ENCODE data around the gene NOL9. TPM values are rescaled to one million over a fixed set of nuclear protein-coding genes. Genes with fewer than 3 reads are reported as not detected.

The NOL9 gene
- polyA plus RNA-seq, 1 of the 3 experiments (the other 2 are of a cell fraction), result 7.1 TPM

DNA sequence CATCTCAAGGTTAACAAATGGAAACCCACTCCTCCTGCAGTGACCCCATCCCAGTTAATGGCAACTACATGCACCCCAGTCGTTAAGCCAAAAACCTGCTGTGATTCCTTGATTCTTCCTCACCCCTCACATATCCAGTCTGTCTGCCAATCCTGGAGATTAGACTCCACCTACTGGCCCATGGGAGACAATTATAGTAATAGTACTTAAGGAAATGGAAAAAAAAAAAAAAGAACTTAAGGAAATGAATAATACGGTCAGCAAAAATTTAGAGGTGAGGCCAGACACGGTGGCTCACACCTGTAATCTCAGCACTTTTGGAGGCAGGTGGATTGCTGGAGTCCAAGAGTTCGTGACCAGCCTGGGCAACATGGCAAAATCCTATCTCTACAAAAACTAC is 7.0 kb downstream of the NOL9 start:
- ChIA-PET POLR2A (no interaction called here), CTCF (interaction anchor here (1.1 to 1.8 kb wide), 3 partner anchors 24 to 57 kb away, joined by 4 read pairs; no protein-coding TSS in a partner anchor)
- Histone ChIP-seq H3K27ac (ENCODE audit: low read depth in 2 of 2, low read length in 1 of 2) (0 out of 4 replicates have a peak overlapping the region, but pooled peaks of 1 of the 2 experiments have one; percentile 85), H3F3A (replicated peaks; ENCODE audit: insufficient read depth) (peaks cover 29% of the 10 kb centered on the region), H3K9me2 (no peaks in the 10 kb centered on the region), H4K20me1 (ENCODE audit: insufficient read depth) (no peaks in the 10 kb centered on the region), H3K4me3 (ENCODE audit: low read depth in 2 of 2, low read length in 1 of 2) (no peak overlapping the region), H3K9ac (no peak overlapping the region), H3K9me3 (no peaks in the 10 kb centered on the region), H3K4me1 (ENCODE audit: control insufficient read depth in 1 of 2, insufficient read depth in 2 of 2, low read depth in 1 of 2, low read length in 1 of 2) (0 out of 4 replicates have a peak, but pooled peaks cover 0 to 7% of the 10 kb centered on the region in 2 experiments), H3K79me2 (ENCODE audit: insufficient read depth) (peaks cover 24% of the 10 kb centered on the region; the same call in 1 of the 2 replicates), H2AFZ (ENCODE audit: low read depth) (no peak overlapping the region), H3K27me3 (ENCODE audit: insufficient read depth) (no peaks in the 10 kb centered on the region), H3K36me3 (replicated peaks in 1 of 2; ENCODE audit: control insufficient read depth in 1 of 2, insufficient read depth in 2 of 2, low read length in 1 of 2) (peaks cover 31 to 36% of the 10 kb centered on the region in 2 experiments), H3K4me2 (no peak overlapping the region)
- no peak for DNase-seq
- WGBS (ENCODE audit: low lambda C conversion rate), result 65% methylated on average over 4 of the region's 4 CpGs
- TF ChIP-seq POLR2AphosphoS5 (IDR thresholded peaks at IDR 0.05; ENCODE audit: low read depth, low read length), result no peak
- TF ChIP-seq, protein P1, sequence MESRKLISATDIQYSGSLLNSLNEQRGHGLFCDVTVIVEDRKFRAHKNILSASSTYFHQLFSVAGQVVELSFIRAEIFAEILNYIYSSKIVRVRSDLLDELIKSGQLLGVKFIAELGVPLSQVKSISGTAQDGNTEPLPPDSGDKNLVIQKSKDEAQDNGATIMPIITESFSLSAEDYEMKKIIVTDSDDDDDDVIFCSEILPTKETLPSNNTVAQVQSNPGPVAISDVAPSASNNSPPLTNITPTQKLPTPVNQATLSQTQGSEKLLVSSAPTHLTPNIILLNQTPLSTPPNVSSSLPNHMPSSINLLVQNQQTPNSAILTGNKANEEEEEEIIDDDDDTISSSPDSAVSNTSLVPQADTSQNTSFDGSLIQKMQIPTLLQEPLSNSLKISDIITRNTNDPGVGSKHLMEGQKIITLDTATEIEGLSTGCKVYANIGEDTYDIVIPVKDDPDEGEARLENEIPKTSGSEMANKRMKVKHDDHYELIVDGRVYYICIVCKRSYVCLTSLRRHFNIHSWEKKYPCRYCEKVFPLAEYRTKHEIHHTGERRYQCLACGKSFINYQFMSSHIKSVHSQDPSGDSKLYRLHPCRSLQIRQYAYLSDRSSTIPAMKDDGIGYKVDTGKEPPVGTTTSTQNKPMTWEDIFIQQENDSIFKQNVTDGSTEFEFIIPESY (IDR thresholded peaks at IDR 0.05; ENCODE audit: borderline replicate concordance, low read depth), result no peak
- TF ChIP-seq, protein P2, sequence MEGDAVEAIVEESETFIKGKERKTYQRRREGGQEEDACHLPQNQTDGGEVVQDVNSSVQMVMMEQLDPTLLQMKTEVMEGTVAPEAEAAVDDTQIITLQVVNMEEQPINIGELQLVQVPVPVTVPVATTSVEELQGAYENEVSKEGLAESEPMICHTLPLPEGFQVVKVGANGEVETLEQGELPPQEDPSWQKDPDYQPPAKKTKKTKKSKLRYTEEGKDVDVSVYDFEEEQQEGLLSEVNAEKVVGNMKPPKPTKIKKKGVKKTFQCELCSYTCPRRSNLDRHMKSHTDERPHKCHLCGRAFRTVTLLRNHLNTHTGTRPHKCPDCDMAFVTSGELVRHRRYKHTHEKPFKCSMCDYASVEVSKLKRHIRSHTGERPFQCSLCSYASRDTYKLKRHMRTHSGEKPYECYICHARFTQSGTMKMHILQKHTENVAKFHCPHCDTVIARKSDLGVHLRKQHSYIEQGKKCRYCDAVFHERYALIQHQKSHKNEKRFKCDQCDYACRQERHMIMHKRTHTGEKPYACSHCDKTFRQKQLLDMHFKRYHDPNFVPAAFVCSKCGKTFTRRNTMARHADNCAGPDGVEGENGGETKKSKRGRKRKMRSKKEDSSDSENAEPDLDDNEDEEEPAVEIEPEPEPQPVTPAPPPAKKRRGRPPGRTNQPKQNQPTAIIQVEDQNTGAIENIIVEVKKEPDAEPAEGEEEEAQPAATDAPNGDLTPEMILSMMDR (IDR thresholded peaks at IDR 0.05), result peak; percentile 39
- peak; percentile 28; the same call in 1 of the 2 replicates for TF ChIP-seq RAD21 (IDR thresholded peaks at IDR 0.05; ENCODE audit: low read length)

DNA sequence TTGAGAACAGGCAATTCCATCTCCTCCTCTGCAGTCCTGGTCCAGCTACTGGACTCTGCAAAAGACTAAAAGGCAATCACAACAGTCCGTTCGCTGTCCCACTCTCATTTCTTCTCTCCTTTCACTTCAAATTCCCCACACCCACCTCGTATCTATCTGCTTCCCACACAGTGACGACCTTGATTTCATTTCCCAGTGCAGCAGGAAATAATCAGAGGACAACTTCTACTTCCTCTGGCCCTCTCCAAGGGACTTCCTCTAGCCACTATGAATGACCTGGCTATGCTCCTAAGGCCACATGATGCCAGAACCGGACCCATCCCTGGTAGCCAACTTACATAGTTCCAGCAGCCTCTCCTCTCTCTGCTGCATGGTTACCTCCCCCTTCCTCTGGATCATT is 8.0 kb downstream of the NOL9 start:
- Histone ChIP-seq H4K20me1 (ENCODE audit: insufficient read depth) (no peaks in the 10 kb centered on the region), H3K36me3 (replicated peaks in 1 of 2; ENCODE audit: control insufficient read depth in 1 of 2, insufficient read depth in 2 of 2, low read length in 1 of 2) (peaks cover 39 to 41% of the 10 kb centered on the region in 2 experiments), H3F3A (replicated peaks; ENCODE audit: insufficient read depth) (peaks cover 33% of the 10 kb centered on the region), H3K4me1 (ENCODE audit: control insufficient read depth in 1 of 2, insufficient read depth in 2 of 2, low read depth in 1 of 2, low read length in 1 of 2) (0 out of 4 replicates have a peak, but pooled peaks cover 0 to 7% of the 10 kb centered on the region in 2 experiments), H3K27ac (ENCODE audit: low read depth in 2 of 2, low read length in 1 of 2) (peak overlapping the region in 1 of 2 experiments; percentile 85; a peak in 1 of 4 replicates), H3K9ac (no peak overlapping the region), H2AFZ (ENCODE audit: low read depth) (no peak overlapping the region), H3K79me2 (ENCODE audit: insufficient read depth) (peaks cover 22% of the 10 kb centered on the region; the same call in 1 of the 2 replicates), H3K4me2 (no peak overlapping the region), H3K27me3 (ENCODE audit: insufficient read depth) (no peaks in the 10 kb centered on the region), H3K9me3 (no peaks in the 10 kb centered on the region), H3K4me3 (ENCODE audit: low read depth in 2 of 2, low read length in 1 of 2) (no peak overlapping the region), H3K9me2 (no peaks in the 10 kb centered on the region)
- DNase-seq, result no peak
- ChIA-PET POLR2A (no interaction called here), CTCF (interaction anchor here (1.2 to 1.8 kb wide), 6 partner anchors 8 to 108 kb away, joined by 3 to 6 read pairs (median 4); partner anchors contain the start of genes NOL9, TAS1R1 and ZBTB48)
- 91% methylated on average over 5 of the region's 5 CpGs for WGBS (ENCODE audit: low lambda C conversion rate)
- no peak for TF ChIP-seq FOSL2 (IDR thresholded peaks at IDR 0.05; ENCODE audit: borderline replicate concordance, low read depth)
- TF ChIP-seq, protein P3, sequence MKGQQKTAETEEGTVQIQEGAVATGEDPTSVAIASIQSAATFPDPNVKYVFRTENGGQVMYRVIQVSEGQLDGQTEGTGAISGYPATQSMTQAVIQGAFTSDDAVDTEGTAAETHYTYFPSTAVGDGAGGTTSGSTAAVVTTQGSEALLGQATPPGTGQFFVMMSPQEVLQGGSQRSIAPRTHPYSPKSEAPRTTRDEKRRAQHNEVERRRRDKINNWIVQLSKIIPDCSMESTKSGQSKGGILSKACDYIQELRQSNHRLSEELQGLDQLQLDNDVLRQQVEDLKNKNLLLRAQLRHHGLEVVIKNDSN (IDR thresholded peaks at IDR 0.05; ENCODE audit: borderline replicate concordance, low read depth), result no peak
- no peak for TF ChIP-seq NFIC (IDR thresholded peaks at IDR 0.05; ENCODE audit: borderline replicate concordance)
- no peak for TF ChIP-seq ELF1 (IDR thresholded peaks at IDR 0.05)
- TF ChIP-seq SIN3A (IDR thresholded peaks at IDR 0.05; ENCODE audit: borderline replicate concordance, low read depth, low read length), result no peak
- TF ChIP-seq RCOR1 (IDR thresholded peaks at IDR 0.05; ENCODE audit: low read length), result no peak
